ENCODE results near the gene CDH13.

The CDH13 gene

DNA sequence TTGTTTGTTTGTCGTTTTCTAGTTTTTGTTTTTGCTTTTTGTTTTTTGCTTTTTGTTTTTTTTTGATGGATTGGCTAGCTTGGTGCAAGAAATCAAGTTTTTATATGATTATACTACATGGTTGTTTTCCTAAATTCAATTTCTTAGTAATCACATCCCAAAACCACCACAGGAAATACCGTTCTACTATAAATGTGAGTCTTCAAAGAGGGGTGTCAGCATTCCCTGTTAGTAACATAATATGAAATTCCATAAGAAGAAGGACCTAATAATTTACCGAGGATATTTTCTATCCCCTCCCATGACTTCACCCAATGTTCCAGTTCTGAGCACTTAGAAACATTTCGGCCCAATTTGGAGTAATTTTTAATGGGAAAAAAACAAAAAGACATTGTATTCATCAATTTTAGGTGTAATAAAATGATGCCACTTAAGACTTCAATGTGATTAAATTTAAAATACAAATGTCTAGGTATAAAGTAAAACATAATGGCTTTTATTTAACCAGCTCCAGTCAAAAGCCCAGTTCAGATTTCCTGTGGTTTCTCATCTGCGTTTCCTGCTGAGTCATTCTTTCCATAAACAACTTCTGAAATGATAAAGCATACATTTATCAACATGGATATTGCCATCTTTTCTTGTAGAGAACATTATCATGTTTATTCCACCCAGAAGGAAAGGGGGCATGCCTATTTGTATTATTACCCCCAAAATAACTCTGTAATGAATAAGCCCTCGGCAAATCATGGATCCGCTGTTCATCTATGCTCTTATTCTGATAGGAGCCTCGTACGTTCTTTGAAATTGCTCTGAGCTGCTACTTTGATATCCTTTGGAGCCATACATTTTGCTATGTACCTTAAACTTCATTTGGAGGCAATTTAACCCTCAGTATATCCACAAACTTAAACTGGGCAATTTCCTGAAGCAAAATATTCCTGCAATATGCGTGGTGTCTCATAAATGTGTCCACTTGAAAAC, 1209.1 kb downstream of the CDH13 start:
- H3F3A ChIP-seq (ENCODE audit: control insufficient read depth, insufficient read depth) = no peaks in the 10 kb centered on the region
- H3K4me3 ChIP-seq (ENCODE audit: low read length) = no peak overlapping the region
- H4K20me1 ChIP-seq (ENCODE audit: control insufficient read depth, insufficient read depth, low read depth, low read length) = no peaks in the 10 kb centered on the region
- no peaks in the 10 kb centered on the region for H3K9me2 ChIP-seq (replicated peaks; ENCODE audit: control insufficient read depth, low read length)
- no peak overlapping the region for H3K27ac ChIP-seq (ENCODE audit: low read depth, low read length)
- TF ChIP-seq EZH2phosphoT487 (IDR thresholded peaks at IDR 0.05; ENCODE audit: borderline replicate concordance, low read length) = no peak
- no peak overlapping the region for H3K4me2 ChIP-seq (ENCODE audit: low read length)
- H3K4me1 ChIP-seq (ENCODE audit: control insufficient read depth, low read length) = no peaks in the 10 kb centered on the region
- H3K27me3 ChIP-seq (ENCODE audit: control insufficient read depth, low read length) = 0 out of 2 replicates have a peak, but pooled peaks cover 7% of the 10 kb centered on the region
- no peaks in the 10 kb centered on the region for H3K79me2 ChIP-seq (ENCODE audit: control insufficient read depth, low read length)
- H3K9me3 ChIP-seq (ENCODE audit: control insufficient read depth, insufficient read depth, low read length) = no peaks in the 10 kb centered on the region
- no peaks in the 10 kb centered on the region for H3K36me3 ChIP-seq (ENCODE audit: control insufficient read depth, low read length)

DNA sequence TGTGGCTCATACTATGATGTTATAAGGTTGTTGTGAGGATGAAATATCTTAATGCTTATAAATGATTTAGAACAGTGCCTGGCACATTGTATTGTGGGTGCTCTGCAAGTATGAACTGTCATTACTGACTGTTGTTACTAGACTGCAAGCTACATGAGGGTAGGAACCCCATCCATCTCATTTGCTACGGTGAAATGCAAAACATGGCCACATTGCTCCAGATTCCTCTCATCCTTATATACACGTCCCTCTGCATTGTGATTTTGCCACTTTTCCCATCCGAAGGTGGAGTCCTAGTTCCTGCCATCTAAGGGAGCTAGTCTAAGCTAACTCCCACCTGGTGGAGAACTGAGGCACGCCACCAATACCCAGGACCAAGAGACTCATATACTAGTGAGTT, 1210.8 kb downstream of the CDH13 start:
- H3K27me3 ChIP-seq (ENCODE audit: control insufficient read depth, low read length) = 0 out of 2 replicates have a peak, but pooled peaks cover 4% of the 10 kb centered on the region
- peaks cover 2% of the 10 kb centered on the region for H3K4me1 ChIP-seq (ENCODE audit: control insufficient read depth, low read length)
- H3K4me3 ChIP-seq (ENCODE audit: low read length) = no peak overlapping the region
- no peaks in the 10 kb centered on the region for H3K36me3 ChIP-seq (ENCODE audit: control insufficient read depth, low read length)
- H3K4me2 ChIP-seq (ENCODE audit: low read length) = no peak overlapping the region
- no peak for TF ChIP-seq EZH2phosphoT487 (IDR thresholded peaks at IDR 0.05; ENCODE audit: borderline replicate concordance, low read length)
- TF ChIP-seq, protein P1, sequence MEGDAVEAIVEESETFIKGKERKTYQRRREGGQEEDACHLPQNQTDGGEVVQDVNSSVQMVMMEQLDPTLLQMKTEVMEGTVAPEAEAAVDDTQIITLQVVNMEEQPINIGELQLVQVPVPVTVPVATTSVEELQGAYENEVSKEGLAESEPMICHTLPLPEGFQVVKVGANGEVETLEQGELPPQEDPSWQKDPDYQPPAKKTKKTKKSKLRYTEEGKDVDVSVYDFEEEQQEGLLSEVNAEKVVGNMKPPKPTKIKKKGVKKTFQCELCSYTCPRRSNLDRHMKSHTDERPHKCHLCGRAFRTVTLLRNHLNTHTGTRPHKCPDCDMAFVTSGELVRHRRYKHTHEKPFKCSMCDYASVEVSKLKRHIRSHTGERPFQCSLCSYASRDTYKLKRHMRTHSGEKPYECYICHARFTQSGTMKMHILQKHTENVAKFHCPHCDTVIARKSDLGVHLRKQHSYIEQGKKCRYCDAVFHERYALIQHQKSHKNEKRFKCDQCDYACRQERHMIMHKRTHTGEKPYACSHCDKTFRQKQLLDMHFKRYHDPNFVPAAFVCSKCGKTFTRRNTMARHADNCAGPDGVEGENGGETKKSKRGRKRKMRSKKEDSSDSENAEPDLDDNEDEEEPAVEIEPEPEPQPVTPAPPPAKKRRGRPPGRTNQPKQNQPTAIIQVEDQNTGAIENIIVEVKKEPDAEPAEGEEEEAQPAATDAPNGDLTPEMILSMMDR (IDR thresholded peaks at IDR 0.05; ENCODE audit: low read depth, low read length, poor library complexity, severe bottlenecking) = no peak
- H3K79me2 ChIP-seq (ENCODE audit: control insufficient read depth, low read length) = no peaks in the 10 kb centered on the region
- no peak overlapping the region for H3K27ac ChIP-seq (ENCODE audit: low read depth, low read length)
- no peaks in the 10 kb centered on the region for H3K9me3 ChIP-seq (ENCODE audit: control insufficient read depth, insufficient read depth, low read length)
- no peaks in the 10 kb centered on the region for H4K20me1 ChIP-seq (ENCODE audit: control insufficient read depth, insufficient read depth, low read depth, low read length)
- no peaks in the 10 kb centered on the region for H3F3A ChIP-seq (ENCODE audit: control insufficient read depth, insufficient read depth)
- no peaks in the 10 kb centered on the region for H3K9me2 ChIP-seq (replicated peaks; ENCODE audit: control insufficient read depth, low read length)

DNA sequence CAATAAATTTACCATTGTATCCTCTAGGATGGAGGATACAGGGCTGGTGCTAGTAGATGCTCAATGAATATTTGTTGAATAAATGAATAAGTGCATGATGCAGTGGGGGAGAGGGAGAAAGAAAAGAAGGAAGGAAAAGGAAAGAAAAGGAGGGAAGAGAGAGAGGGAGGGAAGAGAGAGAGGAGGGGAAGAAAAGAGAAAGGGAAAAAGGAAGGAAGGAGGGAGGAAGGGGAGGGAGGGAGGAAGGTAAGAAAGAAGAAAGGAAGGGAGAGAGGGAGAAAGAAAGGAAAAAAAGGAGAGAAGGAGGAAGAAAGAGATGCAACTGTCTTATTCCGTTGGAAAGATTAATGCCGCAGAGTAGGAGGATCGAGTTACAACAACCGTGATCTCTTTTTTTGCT, 1211.4 kb downstream of the CDH13 start:
- no peaks in the 10 kb centered on the region for H3K36me3 ChIP-seq (ENCODE audit: control insufficient read depth, low read length)
- H4K20me1 ChIP-seq (ENCODE audit: control insufficient read depth, insufficient read depth, low read depth, low read length) = no peaks in the 10 kb centered on the region
- no peaks in the 10 kb centered on the region for H3K9me2 ChIP-seq (replicated peaks; ENCODE audit: control insufficient read depth, low read length)
- peaks cover 4% of the 10 kb centered on the region for H3F3A ChIP-seq (ENCODE audit: control insufficient read depth, insufficient read depth)
- 0 out of 2 replicates have a peak, but pooled peaks cover 4% of the 10 kb centered on the region for H3K27me3 ChIP-seq (ENCODE audit: control insufficient read depth, low read length)
- no peak overlapping the region for H3K4me2 ChIP-seq (ENCODE audit: low read length)
- H3K9me3 ChIP-seq (ENCODE audit: control insufficient read depth, insufficient read depth, low read length) = no peaks in the 10 kb centered on the region
- H3K27ac ChIP-seq (ENCODE audit: low read depth, low read length) = no peak overlapping the region
- no peaks in the 10 kb centered on the region for H3K79me2 ChIP-seq (ENCODE audit: control insufficient read depth, low read length)
- H3K4me1 ChIP-seq (ENCODE audit: control insufficient read depth, low read length) = peaks cover 7% of the 10 kb centered on the region
- H3K4me3 ChIP-seq (ENCODE audit: low read length) = no peak overlapping the region
- no peak for TF ChIP-seq EZH2phosphoT487 (IDR thresholded peaks at IDR 0.05; ENCODE audit: borderline replicate concordance, low read length)
- TF ChIP-seq, protein P1 (IDR thresholded peaks at IDR 0.05; ENCODE audit: low read depth, low read length, poor library complexity, severe bottlenecking) = no peak

DNA sequence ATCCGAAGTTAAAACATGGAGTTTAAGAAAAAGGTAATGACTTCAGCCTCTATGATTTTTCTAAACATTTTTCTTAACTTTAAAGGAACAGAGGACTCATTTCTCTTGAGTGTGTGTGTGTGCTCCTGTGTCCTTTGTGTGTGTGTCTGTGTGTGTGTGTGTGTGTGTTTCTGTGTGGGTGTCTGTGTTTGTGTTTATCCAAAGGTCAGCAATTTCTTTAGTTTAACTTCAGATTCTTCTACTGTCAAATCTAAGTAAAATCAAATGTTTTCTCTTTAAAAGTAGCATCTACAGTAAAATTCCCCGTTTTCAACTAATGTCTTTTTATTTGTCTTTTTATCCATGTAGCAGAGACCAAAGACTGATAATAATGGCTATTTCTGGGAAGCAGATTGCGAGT, 1212.8 kb downstream of the CDH13 start:
- Histone ChIP-seq H3K4me1 (ENCODE audit: control insufficient read depth, low read length) (peaks cover 20% of the 10 kb centered on the region), H3K27me3 (ENCODE audit: control insufficient read depth, low read length) (0 out of 2 replicates have a peak, but pooled peaks cover 2% of the 10 kb centered on the region), H3K9me2 (replicated peaks; ENCODE audit: control insufficient read depth, low read length) (no peaks in the 10 kb centered on the region), H3K36me3 (ENCODE audit: control insufficient read depth, low read length) (no peaks in the 10 kb centered on the region), H4K20me1 (ENCODE audit: control insufficient read depth, insufficient read depth, low read depth, low read length) (no peaks in the 10 kb centered on the region), H3K4me2 (ENCODE audit: low read length) (no peak overlapping the region), H3K79me2 (ENCODE audit: control insufficient read depth, low read length) (no peaks in the 10 kb centered on the region), H3K4me3 (ENCODE audit: low read length) (no peak overlapping the region), H3K9me3 (ENCODE audit: control insufficient read depth, insufficient read depth, low read length) (no peaks in the 10 kb centered on the region), H3F3A (ENCODE audit: control insufficient read depth, insufficient read depth) (peaks cover 4% of the 10 kb centered on the region), H3K27ac (ENCODE audit: low read depth, low read length) (no peak overlapping the region)
- TF ChIP-seq, protein P1 (IDR thresholded peaks at IDR 0.05; ENCODE audit: low read depth, low read length, poor library complexity, severe bottlenecking) = no peak
- TF ChIP-seq EZH2phosphoT487 (IDR thresholded peaks at IDR 0.05; ENCODE audit: borderline replicate concordance, low read length) = no peak

Data from DOHH2 (cell line).